Measurements from ENCODE around the gene HHIPL1.

The HHIPL1 gene

GRCh38 chr14:99681101-99681831 is 36.3 kb downstream of the HHIPL1 start:
- H3K27ac ChIP-seq, result no peak overlapping the region
- H3K4me3 ChIP-seq (ENCODE audit: low read depth, low read length), result no peak overlapping the region
- in situ Hi-C loops (cut with HindIII; ENCODE audit: low pct_ligation_motif_present, low sequenced_read_pairs), result no loop called here
- no peaks in the 10 kb centered on the region for H3K36me3 ChIP-seq (replicated peaks)
- TF ChIP-seq CTCF (IDR thresholded peaks at IDR 0.05; ENCODE audit: low read depth, low read length, missing control alignments), result no peak
- H3K27me3 ChIP-seq (replicated peaks), result peaks cover 2% of the 10 kb centered on the region
- no peak for DNase-seq

- Histone ChIP-seq H3K4me3 (ENCODE audit: low read depth, low read length) (no peak overlapping the region), H3K27ac (no peak overlapping the region), H3K36me3 (replicated peaks) (no peaks in the 10 kb centered on the region), H3K27me3 (replicated peaks) (peaks cover 2% of the 10 kb centered on the region)
- no peak for DNase-seq
- in situ Hi-C loops (cut with HindIII; ENCODE audit: low pct_ligation_motif_present, low sequenced_read_pairs), result no loop called here
- TF ChIP-seq CTCF (IDR thresholded peaks at IDR 0.05; ENCODE audit: low read depth, low read length, missing control alignments), result no peak
These were observed 36.9 kb downstream of the HHIPL1 start for GRCh38 chr14:99681832-99682148.

GRCh38 chr14:99682809-99683618 is 38.1 kb downstream of the HHIPL1 start:
- Histone ChIP-seq H3K27me3 (replicated peaks) (peaks cover 2% of the 10 kb centered on the region), H3K27ac (peak overlapping the region; percentile 39), H3K4me3 (ENCODE audit: low read depth, low read length) (peak overlapping the region; percentile 79), H3K36me3 (replicated peaks) (no peaks in the 10 kb centered on the region)
- TF ChIP-seq CTCF (IDR thresholded peaks at IDR 0.05; ENCODE audit: low read depth, low read length, missing control alignments), result peak; percentile 95
- DNase-seq, result peak; percentile 61
- in situ Hi-C loops (cut with HindIII; ENCODE audit: low pct_ligation_motif_present, low sequenced_read_pairs), result no loop called here

- H3K36me3 ChIP-seq (replicated peaks), result no peaks in the 10 kb centered on the region
- peak; percentile 99 for DNase-seq
- in situ Hi-C loops (cut with HindIII; ENCODE audit: low pct_ligation_motif_present, low sequenced_read_pairs), result no loop called here
- no peak for TF ChIP-seq CTCF (IDR thresholded peaks at IDR 0.05; ENCODE audit: low read depth, low read length, missing control alignments)
- H3K4me3 ChIP-seq (ENCODE audit: low read depth, low read length), result peak within 1 kb of the TSS; percentile 79
- peak within 1 kb of the TSS; percentile 39 for H3K27ac ChIP-seq
- H3K27me3 ChIP-seq (replicated peaks), result peaks cover 2% of the 10 kb centered on the region
These were observed 38.9 kb downstream of the HHIPL1 start, which contains the start of gene CYP46A1 for GRCh38 chr14:99683619-99684409. Gene CYP46A1, plus strand, starts transcription at chr14:99684298. Its CDS starts 120 bp downstream, at chr14:99684418.

GRCh38 chr14:99684410-99684934 is 39.5 kb downstream of the HHIPL1 start:
- H3K4me3 ChIP-seq (ENCODE audit: low read depth, low read length), result peak overlapping the region; percentile 54
- no peak for TF ChIP-seq CTCF (IDR thresholded peaks at IDR 0.05; ENCODE audit: low read depth, low read length, missing control alignments)
- no peaks in the 10 kb centered on the region for H3K36me3 ChIP-seq (replicated peaks)
- peaks cover 2% of the 10 kb centered on the region for H3K27me3 ChIP-seq (replicated peaks)
- no peak for DNase-seq
- H3K27ac ChIP-seq, result no peak overlapping the region
- in situ Hi-C loops (cut with HindIII; ENCODE audit: low pct_ligation_motif_present, low sequenced_read_pairs), result no loop called here
